PFSK-1 (cell line): ENCODE results near the gene FOXN3.

Experiments used
- FOXP2 ChIP-seq: optimal IDR thresholded peaks from 2 replicates; pipeline ENCODE3; 2011; ENCODE audit warnings: borderline replicate concordance, control low read depth, inconsistent platforms; ENCODE audit not compliant: insufficient read depth; ENCODE audit errors: extremely low read length, extremely low read depth
- POLR2AphosphoS5 ChIP-seq: IDR thresholded peaks from 2 replicates; pipeline ENCODE4 v1.6.1; 2012; ENCODE audit warnings: low read depth, mild to moderate bottlenecking, control low read depth, low read length, moderate library complexity
- REST ChIP-seq, 2 experiments: IDR thresholded peaks; 2 replicates each; pipeline versions ENCODE4 v1.6.1 to v1.8.0; 2011 to 2012; ENCODE audit warnings: low read depth in 2 of 2, low read length in 2 of 2, control low read depth in 1 of 2, inconsistent platforms in 1 of 2, mild to moderate bottlenecking in 1 of 2, moderate library complexity in 1 of 2; ENCODE audit not compliant: insufficient read depth in 1 of 2
- SIN3A ChIP-seq: IDR thresholded peaks from 2 replicates; pipeline ENCODE4 v1.6.1; 2012; ENCODE audit warnings: mild to moderate bottlenecking, low read length, moderate library complexity, borderline replicate concordance; ENCODE audit not compliant: insufficient read depth
- TAF1 ChIP-seq: IDR thresholded peaks from 2 replicates; pipeline ENCODE4 v1.6.1; 2012; ENCODE audit warnings: low read length, control low read depth, borderline replicate concordance; ENCODE audit not compliant: insufficient read depth

- TF ChIP-seq REST (IDR thresholded peaks at IDR 0.05; ENCODE audit: insufficient read depth in 1 of 2, low read depth in 2 of 2, low read length in 2 of 2) (no peak), TAF1 (no peak), POLR2AphosphoS5 (no peak), SIN3A (no peak), FOXP2 (no peak)
Measured at GRCh38 chr14:89171628-89172027, 245.4 kb downstream of the FOXN3 start.
